Hindlimb muscle (tissue), 1 donor: ENCODE results near the gene CD58. TPM values are rescaled to one million over a fixed set of nuclear protein-coding genes. Genes with fewer than 3 reads are reported as not detected.

Experiments used
- DNase-seq: peaks from one replicate; pipeline ENCODE4 v3.0.0-alpha.2; 2013
- polyA plus RNA-seq: library from polyadenylated mRNA; unstranded; fragments of 120-200 nt; gene quantifications from one replicate; pipeline ENCODE4 v1.2.1, GENCODE V29; 2013; ENCODE audit not compliant: insufficient read length

CD58 gene
- polyA plus RNA-seq, 1 donor, result 9.8 TPM

- DNase-seq, result no peak
These were observed 32.3 kb downstream of the CD58 start for GRCh38 chr1:116538544-116538943.

- DNase-seq, result no peak
These were observed 32.9 kb downstream of the CD58 start for GRCh38 chr1:116537898-116538297.

GRCh38 chr1:116537040-116537831 lies 33.6 kb downstream of the CD58 start:
- no peak for DNase-seq

GRCh38 chr1:116534014-116534739 lies 36.6 kb downstream of the CD58 start:
- DNase-seq, result no peak

GRCh38 chr1:116533429-116533820 lies 37.4 kb downstream of the CD58 start:
- no peak for DNase-seq

- no peak for DNase-seq
These were observed 38.0 kb downstream of the CD58 start for GRCh38 chr1:116532671-116533428.

GRCh38 chr1:116531917-116532316 lies 38.9 kb downstream of the CD58 start:
- DNase-seq, result no peak

GRCh38 chr1:116529681-116530080 lies 41.1 kb downstream of the CD58 start:
- no peak for DNase-seq

GRCh38 chr1:116529199-116529631 lies 41.6 kb downstream of the CD58 start:
- DNase-seq, result no peak

- DNase-seq, result no peak
These were observed 42.3 kb downstream of the CD58 start for GRCh38 chr1:116528329-116529083.

GRCh38 chr1:116525440-116525839 lies 45.4 kb downstream of the CD58 start:
- no peak for DNase-seq

- no peak for DNase-seq
These were observed 49.6 kb downstream of the CD58 start for GRCh38 chr1:116521186-116521585.

- no peak for DNase-seq
These were observed 52.4 kb downstream of the CD58 start for GRCh38 chr1:116518400-116518799.

GRCh38 chr1:116516631-116517030 lies 54.2 kb downstream of the CD58 start:
- DNase-seq, result no peak

GRCh38 chr1:116515702-116516101 lies 55.1 kb downstream of the CD58 start:
- DNase-seq, result no peak

- DNase-seq, result no peak
These were observed 55.9 kb downstream of the CD58 start for GRCh38 chr1:116514708-116515525.

GRCh38 chr1:116513956-116514355 lies 56.9 kb downstream of the CD58 start:
- DNase-seq, result no peak

GRCh38 chr1:116511459-116512019 lies 59.3 kb downstream of the CD58 start:
- no peak for DNase-seq

- no peak for DNase-seq
These were observed 60.5 kb downstream of the CD58 start for GRCh38 chr1:116510361-116510760.

- DNase-seq, result no peak
These were observed 61.5 kb downstream of the CD58 start for GRCh38 chr1:116508984-116509980.
